Brain microvascular endothelial cell (primary cell): Measurements from ENCODE around the gene NOTO.

ENCODE experiments used
- DNase-seq: peaks from one replicate; pipeline ENCODE4 v3.0.0-alpha.2; 2020
- H3K27ac ChIP-seq: fragments of 250-450 bp; sonication (Bioruptor Pico); 2 replicates; pipeline ENCODE4 v1.5.1; 2020; ENCODE audit warnings: mild to moderate bottlenecking, moderate library complexity
- H3K27me3 ChIP-seq: fragments of 250-450 bp; sonication (Bioruptor Pico); replicated peaks from 2 replicates; pipeline ENCODE4 v1.5.1; 2020; ENCODE audit warnings: mild to moderate bottlenecking
- H3K36me3 ChIP-seq: fragments of 250-450 bp; sonication (Bioruptor Pico); replicated peaks from 2 replicates; pipeline ENCODE4 v1.5.1; 2020; ENCODE audit warnings: mild to moderate bottlenecking
- H3K4me3 ChIP-seq: 2 replicates; pipeline ENCODE4 v1.5.1; 2011; ENCODE audit warnings: low read depth, mild to moderate bottlenecking, control low read depth, low read length, moderate library complexity
- in situ Hi-C: cut with HindIII; loops from 2 replicates; pipeline ENCODE4 v1.10.0; 2017; ENCODE audit warnings: low sequenced_read_pairs, low pct_ligation_motif_present
- TF ChIP-seq, protein P1 (sequence below): IDR thresholded peaks from 2 replicates; pipeline ENCODE4 v1.5.1; 2011; ENCODE audit warnings: low read depth, mild to moderate bottlenecking, moderate library complexity, low read length, control low read depth, inconsistent platforms; ENCODE audit errors: missing control alignments

NOTO gene

GRCh38 chr2:73253901-73254300 is 51.5 kb downstream of the NOTO start:
- TF ChIP-seq, protein P1, sequence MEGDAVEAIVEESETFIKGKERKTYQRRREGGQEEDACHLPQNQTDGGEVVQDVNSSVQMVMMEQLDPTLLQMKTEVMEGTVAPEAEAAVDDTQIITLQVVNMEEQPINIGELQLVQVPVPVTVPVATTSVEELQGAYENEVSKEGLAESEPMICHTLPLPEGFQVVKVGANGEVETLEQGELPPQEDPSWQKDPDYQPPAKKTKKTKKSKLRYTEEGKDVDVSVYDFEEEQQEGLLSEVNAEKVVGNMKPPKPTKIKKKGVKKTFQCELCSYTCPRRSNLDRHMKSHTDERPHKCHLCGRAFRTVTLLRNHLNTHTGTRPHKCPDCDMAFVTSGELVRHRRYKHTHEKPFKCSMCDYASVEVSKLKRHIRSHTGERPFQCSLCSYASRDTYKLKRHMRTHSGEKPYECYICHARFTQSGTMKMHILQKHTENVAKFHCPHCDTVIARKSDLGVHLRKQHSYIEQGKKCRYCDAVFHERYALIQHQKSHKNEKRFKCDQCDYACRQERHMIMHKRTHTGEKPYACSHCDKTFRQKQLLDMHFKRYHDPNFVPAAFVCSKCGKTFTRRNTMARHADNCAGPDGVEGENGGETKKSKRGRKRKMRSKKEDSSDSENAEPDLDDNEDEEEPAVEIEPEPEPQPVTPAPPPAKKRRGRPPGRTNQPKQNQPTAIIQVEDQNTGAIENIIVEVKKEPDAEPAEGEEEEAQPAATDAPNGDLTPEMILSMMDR, result no peak
- Histone ChIP-seq H3K27me3 (no peaks in the 10 kb centered on the region), H3K4me3 (no peak overlapping the region), H3K27ac (no peak overlapping the region), H3K36me3 (peaks cover 43% of the 10 kb centered on the region)
- no peak for DNase-seq
- in situ Hi-C loops, result no loop called here

- in situ Hi-C loops, result no loop called here
- no peak overlapping the region for H3K27ac ChIP-seq
- no peak overlapping the region for H3K4me3 ChIP-seq
- H3K36me3 ChIP-seq, result peaks cover 37% of the 10 kb centered on the region
- H3K27me3 ChIP-seq, result no peaks in the 10 kb centered on the region
- DNase-seq, result no peak
- TF ChIP-seq, protein P1, result no peak
Observed at GRCh38 chr2:73254343-73255006, 52.1 kb downstream of the NOTO start.

DNA sequence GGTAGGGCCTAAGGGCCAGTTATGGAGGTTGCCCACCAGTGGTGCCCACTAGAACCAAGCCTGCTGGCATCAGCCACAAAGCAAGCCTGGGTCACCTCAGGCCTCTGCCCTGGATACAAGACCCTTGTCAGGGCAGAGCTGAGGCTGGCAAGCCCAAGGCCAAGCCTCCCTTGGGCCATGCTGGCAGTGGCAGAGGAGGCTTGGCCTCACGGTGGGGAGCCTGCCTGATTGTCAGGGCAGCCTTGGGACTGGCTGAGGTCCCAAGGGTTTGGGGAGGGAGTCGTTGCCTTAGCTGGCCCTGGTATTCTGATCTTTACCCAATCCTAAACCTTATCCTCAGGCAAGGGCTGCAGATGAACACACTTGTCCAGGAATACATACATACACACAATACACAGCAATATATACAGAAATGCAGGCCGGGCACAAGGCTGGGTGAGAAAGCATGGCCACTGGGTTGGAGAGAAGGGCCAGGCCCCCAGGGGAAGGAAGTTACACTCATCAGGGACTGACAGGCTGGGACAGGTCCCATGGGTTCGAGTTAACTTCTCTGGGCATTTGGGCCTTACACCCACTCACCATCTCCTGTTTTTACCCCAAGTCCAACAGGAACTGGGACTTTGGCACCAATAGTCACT is 52.8 kb downstream of the NOTO start:
- Histone ChIP-seq H3K36me3 (peaks cover 30% of the 10 kb centered on the region), H3K27ac (no peak overlapping the region), H3K4me3 (no peak overlapping the region), H3K27me3 (no peaks in the 10 kb centered on the region)
- TF ChIP-seq, protein P1, result no peak
- in situ Hi-C loops, result no loop called here
- DNase-seq, result no peak

DNA sequence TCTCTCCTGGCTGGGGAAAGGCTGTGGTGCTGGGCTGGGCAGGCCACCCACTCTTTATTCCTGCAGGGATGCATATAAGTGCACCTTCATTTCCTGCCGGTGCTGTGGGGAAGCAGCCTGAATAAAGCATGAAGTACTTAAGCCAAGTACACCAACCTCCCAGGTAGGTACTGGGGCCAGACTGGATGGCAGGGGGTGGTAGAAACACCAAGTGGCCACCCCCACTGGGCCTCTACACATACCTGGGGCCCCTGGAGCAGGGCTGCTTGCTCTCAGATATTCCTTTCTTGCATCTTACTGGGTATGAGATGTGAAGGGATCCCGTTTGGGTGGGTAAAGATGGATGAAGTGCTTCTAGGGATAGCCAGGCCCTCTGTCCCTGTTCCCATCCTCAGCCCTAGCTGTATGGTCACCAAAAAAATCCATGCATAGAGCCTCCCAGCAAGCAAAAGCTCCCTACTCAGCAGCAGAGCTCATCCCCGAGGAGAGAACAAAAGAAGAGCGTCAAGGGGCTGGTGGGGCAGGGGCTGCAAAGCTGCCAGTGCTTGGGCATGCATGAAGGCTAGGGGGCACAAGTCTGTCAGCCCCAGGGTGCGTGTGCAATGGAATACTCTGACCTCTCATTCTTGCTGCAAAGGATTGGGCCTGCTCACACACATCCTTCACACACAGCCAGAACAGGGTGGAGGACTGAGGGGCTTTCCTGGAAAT is 53.7 kb downstream of the NOTO start:
- TF ChIP-seq, protein P1, result no peak
- Histone ChIP-seq H3K36me3 (peaks cover 23% of the 10 kb centered on the region), H3K27me3 (no peaks in the 10 kb centered on the region), H3K27ac (no peak overlapping the region), H3K4me3 (no peak overlapping the region)
- DNase-seq, result no peak
- in situ Hi-C loops, result no loop called here

GRCh38 chr2:73256618-73256922 is 54.2 kb downstream of the NOTO start:
- Histone ChIP-seq H3K27me3 (no peaks in the 10 kb centered on the region), H3K36me3 (peaks cover 20% of the 10 kb centered on the region), H3K27ac (no peak overlapping the region), H3K4me3 (no peak overlapping the region)
- DNase-seq, result no peak
- TF ChIP-seq, protein P1, result no peak
- in situ Hi-C loops, result no loop called here
